Globus pallidus (tissue), 1 donor: ENCODE measurements around the gene P4HA2.

Source experiments
- DNase-seq: peaks from one replicate; pipeline ENCODE4 v3.0.0-alpha.2; 2015; ENCODE audit warnings: low spot score

P4HA2 gene

DNA sequence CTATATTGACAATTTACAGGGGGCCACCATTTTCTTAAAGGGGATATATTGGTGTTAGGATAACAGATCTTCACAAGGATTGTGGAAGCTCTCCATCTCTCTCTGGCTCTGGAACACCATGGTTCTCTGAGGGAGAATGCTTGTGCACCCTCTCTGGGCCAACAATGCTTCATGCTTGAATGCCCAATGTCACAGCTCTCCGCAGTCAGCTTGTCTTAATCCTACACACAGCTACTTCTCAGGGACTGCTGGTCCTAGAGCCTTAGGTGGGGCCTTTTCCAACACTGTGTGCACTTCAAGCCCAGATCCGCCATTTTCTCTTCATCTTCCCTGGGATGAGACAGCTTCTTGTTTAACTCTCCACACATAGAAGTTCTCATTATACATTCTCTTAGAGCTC is 22.9 kb upstream of the P4HA2 start:
- no peak for DNase-seq

DNA sequence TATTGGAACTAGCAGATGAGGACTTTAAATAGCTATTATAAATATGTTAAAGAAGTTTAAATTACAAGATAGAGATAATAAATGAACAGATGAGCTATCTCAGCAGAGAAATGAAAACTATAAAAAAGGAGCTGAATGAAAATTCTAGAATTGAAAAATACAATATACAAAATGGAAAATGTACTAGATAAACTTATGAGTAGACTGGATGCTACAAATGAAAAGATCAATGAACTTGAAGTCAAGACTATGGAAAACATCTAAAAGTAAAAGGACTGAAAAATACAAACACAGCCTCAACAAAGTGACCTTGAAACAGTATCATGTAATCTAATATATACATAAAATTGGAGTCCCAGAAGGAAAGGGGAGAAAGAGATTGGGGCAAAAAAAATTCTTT is 19.2 kb upstream of the P4HA2 start:
- no peak for DNase-seq

DNA sequence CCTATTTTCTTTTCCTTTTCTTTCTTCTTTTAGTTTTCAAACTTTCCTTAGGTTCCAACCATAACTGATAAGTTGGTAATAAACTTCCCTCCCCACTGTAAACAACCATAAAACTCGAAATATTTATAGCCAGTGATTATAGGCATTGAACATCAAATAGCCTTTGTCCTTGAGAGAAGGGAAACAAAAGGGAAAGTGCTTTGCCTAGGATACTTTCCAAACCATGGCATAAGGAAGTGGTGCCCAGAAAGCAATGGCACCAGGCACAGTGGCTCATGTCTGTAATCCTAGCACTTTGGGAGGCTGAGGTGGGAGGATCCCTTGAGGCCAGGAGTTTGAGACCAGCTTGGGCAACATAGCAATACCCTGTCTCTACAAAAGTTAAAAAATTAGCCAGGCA is 17.9 kb upstream of the P4HA2 start:
- no peak for DNase-seq

DNA sequence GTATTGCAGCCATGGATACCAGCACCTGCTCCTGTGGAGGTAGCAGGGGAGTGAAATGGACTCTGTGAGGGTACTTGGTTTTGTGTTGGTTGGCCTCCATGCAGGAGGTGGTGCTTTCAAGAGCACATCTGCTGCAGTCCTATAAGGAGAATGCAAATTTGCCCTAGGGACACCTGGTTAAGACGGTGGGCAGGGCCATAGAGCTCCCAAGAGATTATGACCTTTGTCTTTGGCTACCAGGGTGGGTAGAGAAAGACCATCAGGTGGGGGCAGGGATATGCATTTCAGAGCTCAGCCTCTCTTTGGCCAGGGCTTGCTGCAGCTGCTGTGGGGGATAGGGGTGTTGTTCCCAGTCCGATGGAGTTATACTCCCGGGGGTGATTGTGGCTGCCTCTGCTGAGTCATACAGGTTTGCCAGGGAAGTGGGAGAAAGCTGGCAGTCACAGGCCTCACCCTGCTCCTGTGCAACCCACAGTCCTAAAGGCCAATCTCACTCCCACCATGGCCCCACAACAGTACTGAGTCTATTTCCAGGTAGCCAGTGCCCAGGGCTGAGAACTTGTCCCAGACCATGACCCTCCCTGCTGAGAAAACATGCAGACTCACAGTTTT is 15.8 kb upstream of the P4HA2 start:
- no peak for DNase-seq

DNA sequence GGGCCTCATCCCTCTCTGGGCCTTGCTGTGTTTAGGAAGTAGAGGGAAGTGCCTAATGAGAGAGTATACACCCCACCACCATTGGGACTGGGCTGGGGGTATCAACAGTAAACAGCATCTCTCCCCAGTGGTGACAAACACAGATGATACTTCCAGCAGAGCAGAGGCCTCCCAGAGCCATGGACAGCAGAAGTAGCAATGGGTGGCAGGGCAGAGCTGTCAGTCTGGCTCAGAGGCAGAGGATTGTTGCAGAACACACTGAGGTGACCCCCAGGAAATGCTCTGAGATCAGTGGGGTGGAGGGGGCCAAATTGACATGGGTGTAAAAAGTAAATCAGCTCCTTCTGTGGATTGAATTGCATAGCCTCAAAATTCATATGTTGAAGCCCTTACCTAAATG is 12.1 kb upstream of the P4HA2 start:
- no peak for DNase-seq

DNA sequence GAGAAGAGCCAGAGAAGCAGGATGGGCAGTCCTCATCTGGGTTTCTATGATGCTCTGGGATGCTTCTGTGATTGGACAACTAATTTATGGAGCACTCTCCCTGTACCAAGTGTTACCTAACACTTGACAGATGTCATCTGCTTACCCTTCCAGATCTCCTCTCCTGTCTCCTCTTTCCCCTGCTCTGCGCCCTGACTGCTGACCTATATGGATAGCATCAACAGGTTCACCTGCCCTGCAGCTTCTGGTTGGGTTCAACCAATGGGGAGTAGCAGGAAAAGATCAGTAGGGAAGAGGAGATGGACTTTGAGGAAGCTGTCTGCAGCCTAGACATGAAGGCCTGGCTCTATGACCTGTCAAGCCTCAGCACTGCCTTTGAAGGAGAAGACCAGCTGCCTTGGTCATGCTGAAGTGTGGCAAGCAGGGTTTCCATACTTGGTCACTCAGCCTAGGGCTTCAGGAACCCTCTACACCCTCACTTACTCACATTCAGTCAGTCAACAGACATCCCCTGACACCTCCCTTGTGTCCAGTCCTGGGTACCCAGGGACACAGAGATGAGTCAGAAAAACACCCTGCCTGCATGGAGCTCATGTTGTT is 11.3 kb upstream of the P4HA2 start:
- DNase-seq = no peak

DNA sequence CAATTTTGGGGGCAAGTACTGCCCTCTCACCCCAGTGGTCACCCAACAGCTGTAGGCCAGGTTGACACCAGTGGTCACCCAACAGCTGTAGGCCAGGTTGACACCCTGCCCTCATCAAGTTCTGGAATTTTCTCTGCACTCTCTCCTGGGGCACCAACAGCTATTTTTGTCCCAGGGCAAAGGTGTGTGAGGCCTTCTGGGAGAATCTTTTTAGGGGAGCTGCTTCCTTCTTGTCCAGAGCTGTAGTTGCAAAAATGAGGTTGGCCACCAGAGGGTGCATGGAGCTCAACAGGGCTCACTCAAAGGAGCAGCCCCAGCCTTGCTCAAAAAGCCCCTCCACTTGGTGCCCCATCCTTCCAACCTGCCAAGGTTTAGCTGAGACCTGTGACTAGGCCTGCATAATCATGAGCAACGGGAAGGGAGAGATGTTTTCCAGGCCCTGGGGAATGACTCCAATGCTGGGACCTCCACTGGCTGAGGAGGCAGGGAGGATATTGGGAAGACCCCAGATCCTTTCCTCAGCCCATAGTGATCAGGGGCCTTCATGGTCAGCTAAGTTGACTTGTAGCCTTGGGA is 10.6 kb upstream of the P4HA2 start:
- no peak for DNase-seq

DNA sequence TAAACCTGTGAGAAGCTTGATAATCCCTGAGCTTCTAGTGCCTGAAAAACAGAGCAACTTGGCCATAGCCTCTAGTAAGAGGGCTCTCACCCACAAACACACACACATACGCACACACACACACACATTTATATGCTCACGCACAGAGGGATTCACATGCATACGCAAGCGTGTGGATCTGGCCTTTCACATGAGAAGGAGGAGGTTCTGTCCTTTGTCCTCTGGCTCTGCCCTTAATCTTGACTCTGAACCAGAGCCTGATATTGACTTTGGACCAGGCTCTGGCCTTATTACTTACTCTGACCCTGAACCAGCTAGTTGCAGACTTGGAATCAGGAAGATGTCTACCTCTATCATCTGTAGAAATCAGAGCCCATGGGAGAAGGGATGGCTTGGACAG is 10.0 kb upstream of the P4HA2 start:
- DNase-seq = no peak

DNA sequence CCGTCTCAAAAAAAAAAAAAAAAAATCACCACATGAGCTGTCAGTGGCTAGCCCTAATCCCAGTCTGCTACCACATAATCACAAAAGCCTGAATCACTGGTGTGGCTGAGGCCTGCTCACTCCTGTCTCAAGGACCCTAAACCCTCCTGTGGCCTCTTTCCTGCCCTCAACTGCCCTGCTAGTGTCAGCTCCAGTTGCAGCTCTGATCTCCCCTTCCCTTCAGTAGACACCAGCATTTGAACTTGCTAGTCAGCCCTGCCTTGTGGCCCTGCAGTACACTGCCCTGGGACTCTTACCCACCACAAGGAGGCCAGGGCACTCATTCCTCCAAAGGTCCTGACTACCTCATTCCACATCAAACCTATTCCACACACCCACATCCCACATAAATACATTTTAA is 9.5 kb upstream of the P4HA2 start:
- no peak for DNase-seq

DNA sequence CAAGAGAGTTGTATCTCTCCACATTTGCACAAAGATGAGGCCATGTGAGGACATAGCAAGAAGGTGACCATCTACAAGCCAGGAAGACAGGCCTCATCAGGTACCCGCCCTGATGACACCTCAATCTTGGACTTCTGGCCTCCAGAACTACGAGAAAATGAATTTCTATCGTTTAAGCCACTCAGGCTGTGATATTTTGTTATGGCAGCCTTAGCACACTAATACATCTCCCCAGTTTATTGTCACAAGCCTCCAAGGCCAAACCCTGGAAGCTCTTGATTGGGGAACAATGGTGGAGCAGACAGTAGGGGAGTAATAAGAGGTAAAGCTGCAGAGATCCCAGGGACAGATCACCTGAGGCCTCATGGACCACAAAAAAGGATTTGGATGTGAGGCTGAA is 7.7 kb upstream of the P4HA2 start:
- no peak for DNase-seq

DNA sequence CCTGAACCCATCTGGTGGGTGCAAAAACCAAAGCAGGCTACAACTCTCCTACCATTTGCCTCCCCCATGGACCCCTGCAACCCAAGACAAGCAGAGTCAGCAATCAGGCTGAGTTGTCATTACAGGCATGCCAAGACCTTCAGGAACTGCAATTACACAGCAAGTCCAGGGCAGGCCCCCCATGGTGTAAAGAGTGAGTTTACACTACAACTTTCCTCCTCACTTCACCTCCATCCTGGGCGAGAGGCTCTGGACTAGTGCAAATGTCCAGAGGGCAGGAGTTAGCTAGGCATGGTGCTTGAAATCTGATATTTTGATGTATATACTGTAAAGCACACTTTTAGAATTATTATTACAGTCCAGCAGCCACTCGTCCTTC is 7.0 kb upstream of the P4HA2 start:
- no peak for DNase-seq

DNA sequence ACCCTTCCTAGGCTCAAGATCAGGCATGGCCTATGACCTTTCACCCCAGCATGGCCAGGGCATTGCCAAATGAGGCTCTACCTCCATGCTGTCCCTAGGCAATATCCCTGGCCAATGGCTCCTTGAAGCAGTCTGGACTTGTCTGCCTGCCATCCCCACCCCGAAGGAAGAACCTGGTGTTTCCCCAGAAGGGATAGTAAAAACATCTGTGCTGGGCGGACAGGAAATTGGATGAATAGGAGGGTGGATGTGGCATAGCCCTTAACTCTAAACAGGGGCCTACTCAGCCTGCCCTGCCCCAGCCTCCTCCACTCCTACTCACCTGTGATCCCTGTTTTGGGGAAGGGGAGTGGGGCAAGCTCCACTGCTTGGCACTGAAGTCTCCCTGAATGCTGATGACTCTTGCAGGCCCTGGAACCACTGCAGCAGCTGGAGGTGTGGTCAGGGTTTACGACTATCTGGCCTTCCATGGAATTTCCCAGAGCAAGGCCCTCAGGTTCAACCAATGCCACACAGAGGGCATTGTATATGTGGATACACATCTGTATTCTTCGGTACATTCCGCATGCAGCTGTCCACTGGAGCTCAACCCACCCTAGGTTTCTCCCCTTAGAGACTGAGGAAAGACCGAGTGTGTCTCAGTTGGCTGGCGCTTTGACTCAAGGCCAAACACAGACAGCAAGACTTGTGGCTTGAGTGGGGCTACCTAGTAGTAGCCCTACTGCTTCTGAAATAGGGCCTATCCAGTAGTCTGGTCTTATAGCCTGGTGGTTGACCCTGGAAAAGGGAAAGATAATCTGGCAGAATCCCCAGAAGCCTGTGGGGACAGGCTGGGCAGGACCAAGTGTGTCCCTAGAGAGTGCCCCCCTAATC is 6.4 kb upstream of the P4HA2 start:
- DNase-seq = no peak

DNA sequence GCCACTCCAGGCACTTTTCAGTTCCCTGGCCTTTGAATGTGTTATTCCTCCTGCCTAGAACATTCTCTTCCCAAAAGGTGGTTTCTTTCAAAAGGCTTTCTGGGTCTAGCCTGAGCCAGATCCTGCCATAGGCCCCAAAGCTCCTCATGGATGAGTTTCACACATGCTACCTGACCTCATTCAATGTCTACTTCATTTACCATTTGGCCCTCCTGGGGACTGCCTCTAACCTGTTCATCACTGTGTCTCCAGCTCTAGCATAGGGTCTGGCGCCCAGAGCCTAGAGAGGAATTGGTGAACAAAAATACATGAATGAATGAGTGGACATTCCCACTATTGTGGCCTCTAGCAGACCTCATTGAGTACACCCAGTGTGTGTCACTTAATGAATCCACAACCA is 5.4 kb upstream of the P4HA2 start:
- DNase-seq = no peak

DNA sequence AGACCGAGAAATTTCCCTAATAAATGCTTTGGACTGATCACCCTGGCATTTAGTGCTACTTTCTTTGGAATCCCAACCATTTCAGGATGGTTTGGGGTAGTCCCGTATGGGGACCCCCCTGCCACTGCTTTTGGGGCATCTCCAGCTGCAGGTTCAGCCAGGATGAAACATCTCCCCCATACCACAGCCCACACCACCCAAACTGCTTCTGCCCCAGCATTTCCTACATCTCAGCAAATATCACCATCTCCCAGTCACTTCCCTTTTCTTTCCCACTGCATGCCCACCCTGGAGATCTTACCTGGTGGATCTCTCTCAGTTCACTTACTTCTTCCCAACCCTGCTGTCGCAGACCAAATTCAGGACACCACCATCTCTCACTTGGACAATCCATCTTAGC is 4.8 kb upstream of the P4HA2 start:
- DNase-seq = no peak

DNA sequence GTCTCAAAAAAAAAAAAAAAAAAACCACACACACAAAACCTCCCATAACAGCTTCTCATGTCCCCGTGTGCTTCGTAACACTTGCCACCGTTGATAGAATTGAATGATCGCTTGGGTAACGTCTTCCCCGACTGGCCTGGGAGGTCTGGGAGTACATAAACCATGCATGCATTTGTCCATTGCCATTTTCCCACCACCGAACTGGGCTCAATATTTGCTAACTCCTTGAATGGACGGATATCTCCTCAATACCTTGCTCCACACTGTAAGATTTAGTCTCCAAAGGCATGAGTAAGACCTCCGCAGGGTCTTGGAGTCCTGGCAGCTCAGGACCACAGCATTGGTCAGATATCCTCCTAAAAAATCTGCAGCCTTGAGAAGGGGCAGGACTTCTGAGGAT is 3.2 kb upstream of the P4HA2 start:
- no peak for DNase-seq

DNA sequence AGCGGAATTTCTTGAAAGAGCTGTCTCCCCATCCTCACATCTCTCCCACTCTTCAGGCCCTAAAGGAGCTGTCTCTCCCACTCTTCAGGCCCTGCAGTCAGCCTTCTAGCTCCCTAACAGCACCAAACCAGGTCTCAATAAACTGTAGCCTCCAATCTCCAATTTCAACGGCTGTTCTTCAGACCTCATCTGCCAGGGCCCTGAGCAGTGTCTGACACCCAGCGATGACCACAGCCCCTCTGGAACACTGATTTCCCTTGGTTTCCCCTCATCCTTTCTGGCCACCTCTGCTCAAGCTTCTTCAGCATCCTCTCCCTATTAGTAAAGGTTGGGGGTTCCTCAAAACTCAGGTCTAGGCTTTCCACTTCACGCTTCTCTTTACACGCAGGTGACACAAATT is 1.6 kb upstream of the P4HA2 start:
- no peak for DNase-seq

DNA sequence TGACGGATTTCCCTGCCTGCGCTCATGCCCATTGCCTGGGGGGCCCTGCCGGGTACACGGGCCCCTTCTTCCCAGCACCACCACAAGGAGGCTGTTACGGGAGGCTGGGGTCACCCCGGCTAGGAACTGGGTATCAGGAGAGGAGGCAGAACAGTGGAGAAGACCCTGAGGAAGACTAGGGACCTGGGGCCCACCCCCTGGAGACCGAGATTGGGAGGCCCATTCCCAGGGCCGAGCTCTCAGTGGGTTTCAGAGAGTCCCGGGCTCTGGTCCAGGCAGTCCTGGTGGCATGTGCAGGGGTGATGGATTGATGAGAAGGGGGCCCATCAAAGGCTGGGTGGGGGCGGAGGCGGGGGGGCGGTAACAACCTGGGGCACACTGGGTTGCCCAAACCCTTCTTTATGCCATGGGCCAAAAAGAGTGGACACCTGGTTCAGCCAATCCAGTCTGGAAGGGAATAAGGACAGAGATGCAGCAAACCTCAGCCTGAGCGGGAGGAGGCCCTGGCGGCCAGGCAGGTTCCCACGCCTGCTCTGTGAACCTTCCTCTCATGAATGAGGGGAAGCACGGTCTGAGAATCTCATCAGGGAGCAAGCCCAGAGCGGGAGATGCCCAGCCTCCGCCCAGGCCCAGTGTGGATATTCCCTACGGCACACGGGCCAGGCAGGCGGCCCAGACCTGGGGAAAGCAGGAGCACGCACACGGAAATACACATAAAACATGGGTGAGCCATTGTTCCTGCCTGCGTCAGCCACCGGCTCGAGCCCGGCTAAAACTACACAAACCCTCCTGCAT is 785 bp upstream of the P4HA2 start:
- DNase-seq = no peak

DNA sequence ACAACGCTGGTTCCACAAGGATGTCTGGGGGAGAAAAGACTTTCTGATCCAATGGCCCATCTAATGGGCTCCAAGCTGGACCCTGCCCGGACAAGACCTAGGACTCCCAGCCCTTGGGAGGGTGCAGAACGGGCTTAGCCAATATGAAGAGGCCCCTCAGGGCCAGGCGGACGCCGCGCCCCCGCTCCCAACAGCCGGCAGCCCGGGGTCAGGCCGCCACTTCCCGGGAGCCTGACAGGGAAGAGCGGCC is 493 bp downstream of the P4HA2 start:
- DNase-seq = no peak

DNA sequence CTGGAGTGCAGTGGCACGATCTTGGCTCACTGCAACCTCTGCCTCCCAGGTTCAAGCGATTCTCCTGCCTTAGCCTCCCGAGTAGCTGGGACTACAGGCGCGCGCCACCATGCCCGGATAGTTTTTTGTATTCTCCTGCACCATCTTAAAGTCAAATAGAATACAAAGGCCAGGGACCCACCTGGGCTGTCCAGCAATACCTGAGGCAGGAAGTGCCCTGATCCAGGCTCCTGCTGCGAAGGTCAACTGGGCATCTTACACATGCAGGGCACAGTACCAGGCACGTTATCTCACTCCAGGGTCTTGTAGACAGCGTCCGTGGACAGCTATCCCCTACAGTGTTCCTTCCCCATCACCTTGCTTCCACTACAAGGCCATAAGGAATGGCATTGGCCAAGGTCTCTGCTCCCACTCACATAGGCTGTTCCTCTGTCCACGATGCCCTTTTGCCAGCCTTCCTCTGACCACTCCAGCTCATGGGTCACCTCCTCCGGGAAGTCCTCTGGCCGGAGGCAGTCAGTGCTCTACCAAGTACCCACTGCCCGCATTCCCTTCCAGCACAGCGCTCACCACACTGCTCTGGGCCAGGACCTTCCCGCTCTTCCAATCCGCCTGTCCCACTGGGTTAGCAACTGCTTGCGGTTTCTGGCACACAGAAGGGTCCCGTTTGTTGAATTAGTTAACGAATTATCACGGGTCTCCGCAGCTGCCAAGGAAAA is 978 bp downstream of the P4HA2 start:
- DNase-seq = no peak

DNA sequence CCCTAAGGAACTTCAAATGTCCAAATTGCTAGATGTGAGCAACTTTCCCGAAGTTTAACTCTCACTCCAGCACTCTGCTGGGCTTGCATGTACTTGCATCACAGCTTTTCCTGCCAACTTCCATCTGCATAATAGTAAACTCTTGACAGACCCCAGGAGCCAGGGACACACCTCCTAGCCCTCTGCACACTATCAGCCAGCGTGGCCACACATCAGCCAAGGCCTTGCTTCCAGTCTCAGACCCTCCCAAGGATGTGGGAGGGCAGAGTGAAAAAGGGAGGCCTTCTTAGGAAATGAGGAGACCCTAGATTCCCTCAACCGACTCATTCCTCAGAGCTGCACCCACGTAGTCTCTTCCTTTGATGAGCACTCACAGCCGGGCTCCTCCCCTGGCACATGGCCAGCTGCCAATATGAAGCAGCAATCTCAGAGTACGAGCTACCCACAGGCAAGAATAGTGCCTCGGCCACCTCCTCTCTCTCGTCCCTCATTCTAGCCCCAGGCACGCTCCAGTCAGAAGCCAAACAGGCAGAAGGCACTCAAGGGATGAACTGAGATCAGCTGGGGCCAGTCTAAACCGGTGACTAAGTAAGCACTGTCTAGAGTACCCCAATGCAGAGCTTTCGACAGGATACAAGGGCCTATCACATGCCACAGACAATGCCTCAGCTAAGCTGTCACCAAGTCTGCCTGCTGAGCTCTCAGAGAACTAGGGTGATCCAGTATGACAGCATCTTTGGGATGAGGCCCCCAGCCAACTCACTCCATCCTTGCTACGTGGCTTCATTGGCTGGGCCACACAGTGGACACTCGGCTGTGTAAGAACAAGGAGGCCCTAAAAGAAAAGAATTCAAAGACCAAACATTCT is 2.3 kb downstream of the P4HA2 start:
- peak; percentile 20 for DNase-seq

DNA sequence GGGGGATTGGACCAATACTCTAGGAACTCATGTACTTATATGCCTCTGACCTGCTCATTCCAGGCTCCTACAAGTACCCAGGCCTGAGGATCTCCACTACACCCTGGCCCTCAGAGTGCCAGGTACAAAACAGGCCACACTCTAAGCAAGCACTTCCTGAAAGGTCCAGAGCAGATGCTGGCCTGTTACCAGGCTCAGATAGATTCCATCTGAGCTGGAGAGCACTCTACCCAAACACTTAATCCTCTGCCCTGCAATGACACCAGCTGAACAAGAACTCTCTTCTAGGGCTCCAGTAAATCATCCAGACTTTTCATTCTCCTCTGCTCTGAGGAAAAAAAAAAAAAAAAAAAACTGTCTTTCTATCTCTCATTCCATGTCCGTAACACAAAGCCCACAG is 2.9 kb downstream of the P4HA2 start:
- DNase-seq = no peak
